Measurements from ENCODE around the gene FGF9. TPM values are rescaled to one million over a fixed set of nuclear protein-coding genes. Genes with fewer than 3 reads are reported as not detected.

FGF9 gene
- total RNA-seq, 1 experiment from 2014 or later: 1.5 TPM

DNA sequence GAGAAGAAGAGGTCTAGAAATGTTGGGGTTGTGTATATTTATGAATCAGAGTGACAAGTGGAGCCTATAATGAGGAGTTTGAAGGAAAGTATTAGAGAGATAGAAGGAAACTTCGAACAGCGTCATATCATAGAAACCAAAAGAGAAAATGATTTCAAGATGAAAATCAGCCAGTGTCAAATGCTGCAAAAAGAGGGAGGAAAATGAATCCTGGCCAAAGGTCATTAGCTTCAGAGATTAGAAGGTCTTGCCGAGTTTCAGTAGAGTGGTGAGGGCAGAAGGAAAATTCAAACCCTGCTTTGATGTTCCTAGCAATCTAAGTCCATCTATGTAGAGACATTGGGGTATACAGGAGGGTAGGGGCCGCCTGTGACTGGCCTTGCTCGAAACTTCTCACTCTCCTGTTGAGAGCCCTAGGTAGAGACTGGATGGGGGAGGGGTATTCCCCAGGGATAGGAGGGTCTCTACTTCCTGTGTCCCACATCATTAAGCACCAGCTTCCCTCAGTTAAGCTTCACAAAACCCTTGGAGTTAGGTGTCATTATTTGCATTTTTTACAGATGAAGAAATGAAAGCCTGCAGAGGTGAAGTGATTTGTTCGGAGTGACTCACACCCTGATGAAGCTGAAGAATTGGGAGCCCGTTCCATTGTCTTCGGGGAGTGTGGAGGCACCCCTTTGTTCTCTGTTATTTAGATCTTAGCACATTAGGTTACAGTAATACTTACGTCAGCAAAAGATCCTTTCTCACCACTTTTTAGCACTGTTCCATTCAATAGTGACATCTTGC, 62.8 kb downstream of the FGF9 start (continued):
- TF ChIP-seq REST (IDR thresholded peaks at IDR 0.05; ENCODE audit: low read depth): no peak
- no peak for TF ChIP-seq MAX (IDR thresholded peaks at IDR 0.05)
- TF ChIP-seq, protein P1, sequence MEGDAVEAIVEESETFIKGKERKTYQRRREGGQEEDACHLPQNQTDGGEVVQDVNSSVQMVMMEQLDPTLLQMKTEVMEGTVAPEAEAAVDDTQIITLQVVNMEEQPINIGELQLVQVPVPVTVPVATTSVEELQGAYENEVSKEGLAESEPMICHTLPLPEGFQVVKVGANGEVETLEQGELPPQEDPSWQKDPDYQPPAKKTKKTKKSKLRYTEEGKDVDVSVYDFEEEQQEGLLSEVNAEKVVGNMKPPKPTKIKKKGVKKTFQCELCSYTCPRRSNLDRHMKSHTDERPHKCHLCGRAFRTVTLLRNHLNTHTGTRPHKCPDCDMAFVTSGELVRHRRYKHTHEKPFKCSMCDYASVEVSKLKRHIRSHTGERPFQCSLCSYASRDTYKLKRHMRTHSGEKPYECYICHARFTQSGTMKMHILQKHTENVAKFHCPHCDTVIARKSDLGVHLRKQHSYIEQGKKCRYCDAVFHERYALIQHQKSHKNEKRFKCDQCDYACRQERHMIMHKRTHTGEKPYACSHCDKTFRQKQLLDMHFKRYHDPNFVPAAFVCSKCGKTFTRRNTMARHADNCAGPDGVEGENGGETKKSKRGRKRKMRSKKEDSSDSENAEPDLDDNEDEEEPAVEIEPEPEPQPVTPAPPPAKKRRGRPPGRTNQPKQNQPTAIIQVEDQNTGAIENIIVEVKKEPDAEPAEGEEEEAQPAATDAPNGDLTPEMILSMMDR (IDR thresholded peaks at IDR 0.05 in 2 of 3, conservative IDR thresholded peaks at IDR 0.05 in 1 of 3; ENCODE audit: borderline replicate concordance in 1 of 3, insufficient read depth in 1 of 3, low read depth in 2 of 3, low read length in 2 of 3): no peak
- no peak for TF ChIP-seq ELF1 (IDR thresholded peaks at IDR 0.05; ENCODE audit: borderline replicate concordance, low read depth)
- TF ChIP-seq JUND (IDR thresholded peaks at IDR 0.05): no peak
- no peak for TF ChIP-seq EGR1 (IDR thresholded peaks at IDR 0.05; ENCODE audit: low read depth)

GRCh38 chr13:21734961-21735360, 64.1 kb downstream of the FGF9 start:
- Histone ChIP-seq H3K36me3 (ENCODE audit: control insufficient read depth in 1 of 2, insufficient read depth in 2 of 2, low read length in 2 of 2) (no peaks in the 10 kb centered on the region), H3K4me1 (ENCODE audit: control insufficient read depth in 1 of 2, insufficient read depth in 2 of 2, low read length in 2 of 2) (no peaks in the 10 kb centered on the region), H3K27me3 (ENCODE audit: insufficient read depth, low read length) (peaks cover 8% of the 10 kb centered on the region), H3K79me2 (ENCODE audit: insufficient read depth, low read length) (no peaks in the 10 kb centered on the region), H3K9ac (ENCODE audit: low read length) (no peak overlapping the region), H3K9me3 (ENCODE audit: control insufficient read depth in 1 of 2, insufficient read depth in 1 of 2, low read depth in 1 of 2, low read length in 2 of 2) (no peaks in the 10 kb centered on the region), H2AFZ (ENCODE audit: low read depth, low read length, poor library complexity, severe bottlenecking) (no peak overlapping the region), H3K4me2 (ENCODE audit: low read length) (no peak overlapping the region), H3K27ac (ENCODE audit: low read depth, low read length) (no peak overlapping the region), H3K4me3 (replicated peaks in 1 of 2; ENCODE audit: low read depth in 1 of 2, low read length in 2 of 2) (no peak overlapping the region), H3K9me2 (ENCODE audit: insufficient read depth) (no peaks in the 10 kb centered on the region), H4K20me1 (ENCODE audit: insufficient read depth) (no peaks in the 10 kb centered on the region)
- ChIA-PET RAD21 (ENCODE audit: low non-redundant PET in 1 of 2, low total read pairs in 2 of 2, uncharacterized antibody in 2 of 2, unreplicated experiment in 2 of 2) (no interaction called here), CTCF (no interaction called here), POLR2A (no interaction called here)
- intact Hi-C loops (cut with micrococcal nuclease): no loop called here
- ATAC-seq (no peak), DNase-seq (ENCODE audit: low read depth, low spot score) (no peak)
- BruUV-seq (replicated peaks): no TSS peak
- no peak for TF ChIP-seq JUND (IDR thresholded peaks at IDR 0.05)
- no peak for TF ChIP-seq CEBPB (IDR thresholded peaks at IDR 0.05; ENCODE audit: low read depth)
